ENCODE results near the gene POC1B.

The POC1B gene

DNA sequence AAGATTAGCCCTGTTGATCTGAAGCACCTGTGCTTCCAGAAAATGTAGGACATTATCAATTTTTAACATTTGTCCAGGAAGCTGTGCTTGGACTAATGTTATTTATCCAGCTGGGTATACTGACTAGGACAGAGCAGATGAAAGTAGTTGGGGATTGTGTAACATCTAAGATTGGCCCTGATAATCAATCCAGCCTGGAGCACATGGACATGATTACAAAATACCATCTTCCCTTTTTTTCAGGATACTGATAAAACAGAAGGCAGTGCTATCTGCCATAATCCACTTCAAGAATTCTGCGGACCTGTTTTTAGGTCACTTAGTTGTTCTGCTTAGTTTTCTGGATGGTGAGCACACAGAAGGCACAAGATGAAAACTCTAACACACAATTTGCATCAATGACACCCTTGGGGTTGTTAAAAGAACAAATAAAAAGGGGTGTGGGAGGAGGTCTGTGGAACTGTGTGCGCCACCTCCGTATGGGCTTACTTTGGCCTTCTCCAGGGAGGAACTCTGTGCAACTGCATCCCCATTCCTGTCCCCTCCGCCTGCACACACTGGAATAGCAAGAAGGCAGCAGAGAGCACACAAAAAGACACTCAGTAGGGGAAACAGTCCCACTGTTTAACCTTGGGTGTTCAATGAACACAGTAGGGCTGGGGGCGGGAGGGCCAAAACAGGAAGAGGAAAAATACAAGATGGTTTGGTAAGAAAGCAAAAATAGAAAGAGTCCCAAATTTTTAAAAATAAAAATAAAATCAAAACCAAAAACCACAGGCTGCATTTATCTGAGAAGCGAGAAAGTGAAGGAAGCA is 142.4 kb downstream of the POC1B start:
- DNase-seq: peak; percentile 19

DNA sequence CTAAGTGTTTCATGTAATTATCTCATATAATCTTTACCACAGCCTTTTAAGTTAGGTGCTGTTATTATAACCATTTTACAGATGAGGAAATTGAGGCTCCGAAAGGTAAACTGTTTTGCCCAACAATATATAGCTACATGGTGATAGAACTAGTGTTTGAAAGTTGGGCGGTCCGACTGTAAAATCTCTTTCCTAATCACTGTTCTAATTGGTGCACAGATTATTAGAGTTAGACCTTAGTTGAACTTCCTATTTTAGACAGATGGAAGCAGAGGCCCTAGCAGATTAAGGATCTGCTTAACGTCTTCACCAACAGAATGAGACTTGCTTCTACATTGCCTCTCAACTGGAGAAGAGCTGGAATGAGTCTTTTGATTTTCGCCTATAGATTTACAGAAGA is 143.5 kb downstream of the POC1B start:
- DNase-seq: no peak

GRCh38 chr12:89379839-89380467 is 145.9 kb downstream of the POC1B start:
- no peak for DNase-seq

DNA sequence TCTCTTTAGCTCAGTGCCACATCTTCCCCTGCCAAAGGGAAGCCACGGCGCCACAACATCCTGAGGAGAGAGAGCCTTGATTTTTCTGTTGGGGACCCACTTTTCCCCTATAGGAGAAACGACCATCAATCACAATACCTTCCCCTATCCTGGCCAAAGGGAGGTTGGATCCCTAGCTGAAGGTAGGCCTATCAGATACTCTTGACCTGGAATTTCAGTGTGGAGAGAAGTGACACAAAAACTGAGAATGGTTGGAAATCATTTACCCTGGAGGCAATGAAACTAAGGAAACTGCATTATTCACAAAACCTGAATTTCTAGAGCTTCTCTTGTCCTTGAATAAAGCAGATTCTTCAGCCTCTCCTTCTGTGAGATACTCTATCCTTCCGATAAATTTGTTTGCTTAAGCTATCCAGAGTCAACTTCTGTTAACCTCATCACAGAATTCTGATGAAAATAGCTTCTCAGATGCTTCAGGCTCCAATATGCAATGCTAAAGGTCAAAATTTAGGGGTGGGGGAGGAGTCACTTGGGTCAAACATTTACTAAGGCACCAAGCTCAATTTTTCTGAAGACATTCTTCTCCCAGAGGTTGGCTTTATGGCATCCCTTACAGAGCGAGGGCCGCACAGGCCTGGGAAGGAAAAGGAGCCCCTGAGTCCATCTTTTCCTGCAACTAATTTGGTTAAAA is 146.6 kb downstream of the POC1B start:
- DNase-seq: no peak

DNA sequence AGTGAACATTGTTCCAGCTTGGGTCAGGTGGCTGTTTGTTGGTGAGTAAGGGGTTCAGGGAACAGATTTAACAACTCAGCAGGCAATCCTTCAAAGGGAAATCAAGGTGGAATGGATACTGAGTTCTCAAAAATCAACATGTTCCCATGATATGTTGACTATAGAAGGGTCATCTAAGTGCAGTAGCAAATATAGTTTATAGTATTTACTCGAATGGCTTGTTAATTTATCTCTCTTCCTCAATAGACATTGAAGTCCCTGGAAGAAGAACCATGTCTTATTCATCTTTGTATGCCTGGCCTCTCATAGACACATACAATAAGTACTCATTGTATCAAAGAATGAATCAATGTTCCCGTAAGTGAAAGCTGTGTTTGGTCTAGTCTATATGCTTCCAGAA is 149.0 kb downstream of the POC1B start:
- no peak for DNase-seq

DNA sequence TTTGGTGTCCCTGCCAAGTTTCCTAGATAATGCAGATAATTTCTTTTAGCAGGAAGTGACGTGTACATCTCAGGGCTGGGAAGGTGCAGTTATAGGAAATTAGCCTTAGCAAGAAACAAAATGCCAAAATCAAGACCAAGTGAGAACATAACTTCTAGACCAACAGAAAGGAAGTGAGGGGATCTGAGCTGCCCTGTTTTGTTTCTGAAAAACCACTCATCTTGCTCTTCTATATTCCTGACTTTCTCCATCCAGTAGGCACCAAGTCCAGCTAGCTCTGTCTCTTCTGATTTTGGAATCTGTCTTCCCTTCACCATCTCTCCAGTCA is 149.7 kb downstream of the POC1B start:
- DNase-seq: no peak

- peak; percentile 75 for DNase-seq
Observed at GRCh38 chr12:89373763-89374572, 151.9 kb downstream of the POC1B start.

GRCh38 chr12:89372584-89373370 is 153.1 kb downstream of the POC1B start:
- no peak for DNase-seq

DNA sequence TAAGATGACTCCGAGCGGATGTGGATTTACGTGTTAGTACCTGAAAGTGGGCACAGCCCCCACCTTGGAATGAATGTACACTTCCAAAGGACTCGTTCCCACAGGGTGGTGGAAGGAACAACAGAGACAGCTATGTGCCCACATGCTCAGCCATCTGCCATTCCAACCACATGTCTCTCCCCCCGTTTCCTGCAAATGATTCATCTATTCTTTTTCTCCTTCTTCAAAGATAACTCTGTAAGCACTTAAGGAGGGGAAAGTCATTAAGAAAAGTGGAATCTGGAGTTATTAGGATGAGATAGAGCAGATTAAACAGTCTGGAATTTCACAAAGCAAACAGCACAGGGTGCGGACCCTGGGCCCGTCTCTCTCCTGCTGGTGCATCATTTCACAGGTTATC is 155.0 kb downstream of the POC1B start:
- DNase-seq: peak; percentile 87

GRCh38 chr12:89370421-89370831 is 155.4 kb downstream of the POC1B start:
- no peak for DNase-seq

All from EL (cell line).